ENCODE data around the gene PPFIA1.

Gene PPFIA1

GRCh38 chr11:70410276-70411205 lies 140.1 kb downstream of the PPFIA1 start:
- no peak overlapping the region for H3K27ac ChIP-seq
- TF ChIP-seq ZFX (IDR thresholded peaks at IDR 0.05): no peak
- no peak for TF ChIP-seq CTCF (conservative IDR thresholded peaks at IDR 0.05)

- no peak for TF ChIP-seq CTCF (conservative IDR thresholded peaks at IDR 0.05)
- no peak for TF ChIP-seq ZFX (IDR thresholded peaks at IDR 0.05)
- no peak overlapping the region for H3K27ac ChIP-seq
Observed at GRCh38 chr11:70411713-70412452, 141.4 kb downstream of the PPFIA1 start.

GRCh38 chr11:70413151-70413550 lies 142.7 kb downstream of the PPFIA1 start:
- no peak overlapping the region for H3K27ac ChIP-seq
- no peak for TF ChIP-seq ZFX (IDR thresholded peaks at IDR 0.05)
- TF ChIP-seq CTCF (conservative IDR thresholded peaks at IDR 0.05): no peak

- TF ChIP-seq CTCF (conservative IDR thresholded peaks at IDR 0.05) (no peak), ZFX (IDR thresholded peaks at IDR 0.05) (no peak)
- H3K27ac ChIP-seq: no peak overlapping the region
Observed at GRCh38 chr11:70414341-70415100, 144.0 kb downstream of the PPFIA1 start.

GRCh38 chr11:70415191-70415590 lies 144.7 kb downstream of the PPFIA1 start:
- no peak overlapping the region for H3K27ac ChIP-seq
- TF ChIP-seq ZFX (IDR thresholded peaks at IDR 0.05) (no peak), CTCF (conservative IDR thresholded peaks at IDR 0.05) (no peak)

- TF ChIP-seq ZFX (IDR thresholded peaks at IDR 0.05) (no peak), CTCF (conservative IDR thresholded peaks at IDR 0.05) (no peak)
- H3K27ac ChIP-seq: no peak overlapping the region
Observed at GRCh38 chr11:70415642-70416395, 145.3 kb downstream of the PPFIA1 start.

All from C4-2B (cell line).